Hepatocyte (in vitro differentiated cells): ENCODE data around the gene NRXN2.

Experiments
- CTCF ChIP-seq: fragments of 200-600 bp; sonication (generic); IDR thresholded peaks from 2 replicates; pipeline ENCODE4 v1.5.1; 2016; ENCODE audit warnings: antibody characterized with exemption, mild to moderate bottlenecking; ENCODE audit not compliant: poor library complexity
- EZH2 ChIP-seq: fragments of 200-600 bp; sonication (generic); IDR thresholded peaks from 2 replicates; pipeline ENCODE4 v1.6.1; 2016; ENCODE audit warnings: antibody characterized with exemption, mild to moderate bottlenecking, borderline replicate concordance

DNA sequence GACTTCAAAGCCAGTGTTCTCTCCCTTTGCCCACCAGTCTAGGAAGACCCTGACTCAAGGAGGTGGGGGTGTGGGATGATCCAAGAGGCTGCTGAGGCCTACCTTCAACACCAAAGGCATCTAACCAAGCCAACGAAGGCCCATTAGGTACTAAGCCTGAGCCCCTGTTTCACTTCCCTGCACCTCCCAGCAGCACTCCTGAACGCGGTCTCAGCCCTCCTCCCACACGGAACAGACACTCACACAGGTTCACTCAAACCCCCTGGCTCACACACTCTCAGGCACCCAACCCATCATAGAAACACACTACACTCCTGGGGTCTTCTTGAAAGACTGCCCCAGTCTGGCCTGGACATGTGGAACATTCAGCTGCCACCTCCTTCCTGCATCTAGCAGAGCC is 91.3 kb downstream of the NRXN2 start:
- TF ChIP-seq CTCF (no peak), EZH2 (no peak)
